ENCODE measurements around the gene LRG1. TPM values are rescaled to one million over a fixed set of nuclear protein-coding genes. Genes with fewer than 3 reads are reported as not detected.

Gene LRG1
- total RNA-seq, 2 donors from 2014 or later: 2.5 to 3.6 TPM

DNA sequence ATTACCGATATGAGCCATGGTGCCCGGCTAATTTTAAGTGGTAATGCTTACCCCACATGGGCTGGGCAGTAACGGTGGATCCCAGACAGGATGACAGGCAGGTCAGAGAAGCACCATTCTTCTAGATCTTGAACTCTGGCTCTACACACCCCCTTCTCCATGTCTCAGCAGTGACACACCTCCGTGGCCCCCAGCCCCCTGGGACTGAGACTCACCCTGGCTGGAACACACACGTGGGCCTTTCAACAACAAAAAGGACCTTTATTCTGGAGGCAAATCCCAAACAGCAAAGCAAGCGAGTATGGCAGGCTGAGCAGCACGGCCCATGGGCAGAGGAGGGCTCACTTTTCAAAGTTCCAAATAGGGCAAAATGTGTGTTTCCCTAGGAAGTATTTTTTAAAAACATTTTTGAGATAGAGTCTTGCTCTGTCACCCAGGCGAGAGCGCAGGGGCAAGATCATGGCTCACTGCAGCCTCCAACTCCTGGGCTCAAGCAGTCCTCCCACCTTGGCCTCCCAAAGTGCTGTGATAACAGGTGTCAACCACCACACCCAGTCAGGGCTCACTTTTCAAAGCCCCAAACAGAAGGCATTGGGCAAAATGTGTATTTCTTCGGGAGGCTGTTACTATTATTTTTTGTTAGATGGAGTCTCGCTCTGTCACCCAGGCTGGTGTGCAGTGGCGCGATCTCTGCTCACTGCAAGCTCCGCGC, 17.4 kb downstream of the LRG1 start:
- no peak for TF ChIP-seq POLR2AphosphoS5 (IDR thresholded peaks at IDR 0.05)
- no peak for TF ChIP-seq POLR2A (IDR thresholded peaks at IDR 0.05)
- TF ChIP-seq, protein P1, sequence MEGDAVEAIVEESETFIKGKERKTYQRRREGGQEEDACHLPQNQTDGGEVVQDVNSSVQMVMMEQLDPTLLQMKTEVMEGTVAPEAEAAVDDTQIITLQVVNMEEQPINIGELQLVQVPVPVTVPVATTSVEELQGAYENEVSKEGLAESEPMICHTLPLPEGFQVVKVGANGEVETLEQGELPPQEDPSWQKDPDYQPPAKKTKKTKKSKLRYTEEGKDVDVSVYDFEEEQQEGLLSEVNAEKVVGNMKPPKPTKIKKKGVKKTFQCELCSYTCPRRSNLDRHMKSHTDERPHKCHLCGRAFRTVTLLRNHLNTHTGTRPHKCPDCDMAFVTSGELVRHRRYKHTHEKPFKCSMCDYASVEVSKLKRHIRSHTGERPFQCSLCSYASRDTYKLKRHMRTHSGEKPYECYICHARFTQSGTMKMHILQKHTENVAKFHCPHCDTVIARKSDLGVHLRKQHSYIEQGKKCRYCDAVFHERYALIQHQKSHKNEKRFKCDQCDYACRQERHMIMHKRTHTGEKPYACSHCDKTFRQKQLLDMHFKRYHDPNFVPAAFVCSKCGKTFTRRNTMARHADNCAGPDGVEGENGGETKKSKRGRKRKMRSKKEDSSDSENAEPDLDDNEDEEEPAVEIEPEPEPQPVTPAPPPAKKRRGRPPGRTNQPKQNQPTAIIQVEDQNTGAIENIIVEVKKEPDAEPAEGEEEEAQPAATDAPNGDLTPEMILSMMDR (IDR thresholded peaks at IDR 0.05): no peak
- Histone ChIP-seq H3K36me3 (no peaks in the 10 kb centered on the region), H3K9me3 (no peaks in the 10 kb centered on the region), H3K4me3 (no peak overlapping the region), H3K4me1 (replicated peaks) (no peaks in the 10 kb centered on the region), H3K27me3 (replicated peaks; ENCODE audit: insufficient read depth) (no peaks in the 10 kb centered on the region), H3K27ac (no peak overlapping the region)
- no peak for DNase-seq (ENCODE audit: low spot score)
- 83% methylated on average over 15 of the region's 15 CpGs for WGBS
- intact Hi-C loops (cut with DNase I): loop anchor here (10.0 kb wide), 1 partner anchor 258 kb away; no protein-coding TSS in a partner anchor

DNA sequence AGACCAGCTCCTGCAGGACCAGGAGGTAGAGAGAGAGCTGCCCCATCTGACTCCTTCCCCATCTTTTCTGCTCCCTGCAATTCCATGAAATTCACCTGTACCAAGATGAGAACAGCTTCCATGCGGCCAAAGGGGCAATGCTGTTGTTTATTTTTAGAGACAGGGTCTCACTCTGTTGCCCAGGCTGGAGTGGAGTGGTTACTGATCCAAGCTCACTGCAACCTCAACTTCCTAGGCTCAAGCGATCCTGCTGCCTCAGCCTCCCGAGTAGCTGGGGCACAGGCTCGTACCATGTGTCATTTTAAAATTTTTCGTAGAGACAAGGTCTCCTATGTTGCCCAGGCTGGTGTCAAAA, 18.0 kb downstream of the LRG1 start:
- intact Hi-C loops (cut with DNase I): loop anchor here (10.0 kb wide), 1 partner anchor 257 kb away; no protein-coding TSS in a partner anchor
- H3K36me3 ChIP-seq: no peaks in the 10 kb centered on the region

DNA sequence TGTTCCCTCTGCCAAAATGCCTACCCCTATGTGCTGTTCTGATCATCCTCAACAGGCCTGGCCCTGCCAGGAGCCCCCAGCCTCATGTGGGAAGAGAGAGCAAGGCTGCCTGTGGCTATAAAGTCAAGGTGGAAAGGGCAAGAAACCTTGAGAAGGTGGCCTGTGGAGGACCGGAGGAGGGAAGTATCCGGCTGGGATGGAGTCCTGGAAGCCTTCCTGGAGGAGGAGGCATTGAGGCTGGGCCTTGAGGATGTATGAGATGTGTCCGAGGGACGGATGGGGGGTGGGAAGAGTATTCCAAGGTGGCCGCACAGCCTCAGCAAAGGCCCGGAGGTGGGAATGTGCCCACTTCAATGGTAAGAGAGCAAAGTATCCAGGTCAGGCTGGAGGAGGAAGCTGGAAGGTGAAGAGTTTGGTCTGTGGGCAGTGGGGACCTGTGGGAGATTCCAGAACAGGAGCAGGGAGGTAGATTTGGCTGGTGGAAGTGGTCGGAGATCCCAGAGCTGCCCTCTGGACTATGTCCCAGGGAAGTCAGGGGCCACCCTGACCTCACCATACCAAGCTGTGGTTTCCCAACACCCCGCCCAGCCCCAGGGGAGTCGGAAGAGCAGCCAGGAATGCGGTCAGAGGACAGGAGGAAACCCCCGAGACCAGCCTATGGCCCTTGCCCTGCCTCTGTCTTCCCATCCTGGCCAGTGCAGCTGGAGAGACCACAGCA, 18.5 kb downstream of the LRG1 start:
- DNase-seq (ENCODE audit: low spot score): no peak
- intact Hi-C loops (cut with DNase I): loop anchor here (10.0 kb wide), 1 partner anchor 257 kb away; no protein-coding TSS in a partner anchor
- Histone ChIP-seq H3K4me1 (replicated peaks) (no peaks in the 10 kb centered on the region), H3K27ac (no peak overlapping the region), H3K4me3 (no peak overlapping the region), H3K9me3 (no peaks in the 10 kb centered on the region), H3K36me3 (no peaks in the 10 kb centered on the region), H3K27me3 (replicated peaks; ENCODE audit: insufficient read depth) (no peaks in the 10 kb centered on the region)
- TF ChIP-seq, protein P1 (IDR thresholded peaks at IDR 0.05): no peak
- TF ChIP-seq POLR2AphosphoS5 (IDR thresholded peaks at IDR 0.05) (no peak), POLR2A (IDR thresholded peaks at IDR 0.05) (no peak)
- 85% methylated on average over 11 of the region's 11 CpGs for WGBS

More for the DNA sequence above, 18.0 kb downstream of the LRG1 start:
- WGBS: 89% methylated on average over 5 of the region's 5 CpGs
- Histone ChIP-seq H3K4me1 (replicated peaks) (no peaks in the 10 kb centered on the region), H3K9me3 (no peaks in the 10 kb centered on the region), H3K27ac (no peak overlapping the region), H3K4me3 (no peak overlapping the region), H3K27me3 (replicated peaks; ENCODE audit: insufficient read depth) (no peaks in the 10 kb centered on the region)
- TF ChIP-seq POLR2AphosphoS5 (IDR thresholded peaks at IDR 0.05) (no peak), POLR2A (IDR thresholded peaks at IDR 0.05) (no peak)
- TF ChIP-seq, protein P1 (IDR thresholded peaks at IDR 0.05): no peak
- no peak for DNase-seq (ENCODE audit: low spot score)

DNA sequence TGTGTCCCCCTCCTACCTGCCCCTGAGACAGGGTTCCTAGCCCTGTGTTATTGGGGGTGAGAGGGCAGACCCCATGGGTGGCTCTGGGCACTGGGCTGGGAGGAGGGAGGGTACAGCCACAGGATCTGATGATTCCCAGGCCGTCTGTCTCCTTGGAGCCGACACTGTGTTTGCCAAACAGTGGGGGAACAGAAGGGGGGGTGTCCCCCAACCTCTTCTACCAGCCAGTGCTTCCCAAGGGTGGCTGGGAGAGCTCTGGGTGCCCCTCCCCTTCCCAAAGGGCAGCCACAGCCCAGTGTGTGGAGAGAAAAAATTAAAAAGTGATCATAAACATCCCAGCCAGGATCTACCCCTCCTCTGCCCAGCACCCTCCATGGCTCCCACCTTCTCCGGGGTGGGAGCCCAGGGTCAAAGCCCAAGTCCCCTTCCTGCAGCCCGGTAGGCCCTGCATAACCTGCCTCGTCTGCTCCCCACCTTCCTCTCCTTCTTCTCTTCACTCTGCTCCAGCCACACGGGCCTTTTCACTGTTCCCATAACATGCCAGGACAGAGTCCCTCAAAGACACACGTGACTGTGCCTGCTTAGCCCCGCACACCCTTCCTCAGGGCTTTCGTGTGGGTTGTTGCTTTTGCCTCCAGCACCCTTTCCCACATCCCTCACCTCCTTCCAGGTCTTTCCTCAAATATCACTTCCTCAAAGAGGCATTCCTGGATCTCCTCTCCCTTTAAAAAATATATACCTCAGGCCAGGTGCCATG, 20.1 kb downstream of the LRG1 start:
- intact Hi-C loops (cut with DNase I): loop anchor here (5.0 to 10.0 kb wide), 2 partner anchors 47 to 255 kb away; partner anchors contain the start of gene HDGFL2
- H3K4me1 ChIP-seq (replicated peaks): no peaks in the 10 kb centered on the region
- H3K4me3 ChIP-seq: no peak overlapping the region
- WGBS: 21% methylated on average over 9 of the region's 9 CpGs
- peak; percentile 36 for DNase-seq (ENCODE audit: low spot score)
- H3K27ac ChIP-seq: peak overlapping the region; percentile 49 to 55
- TF ChIP-seq, protein P1 (IDR thresholded peaks at IDR 0.05): no peak
- TF ChIP-seq POLR2AphosphoS5 (IDR thresholded peaks at IDR 0.05): peak; percentile 43
- H3K36me3 ChIP-seq: no peaks in the 10 kb centered on the region
- no peaks in the 10 kb centered on the region for H3K27me3 ChIP-seq (replicated peaks; ENCODE audit: insufficient read depth)
- no peaks in the 10 kb centered on the region for H3K9me3 ChIP-seq
